ENCODE data around the gene MAP1LC3B.
"Not testable (repeated sequence)": the region's sequence is repeated elsewhere in the genome, so short reads cannot be mapped to it uniquely, and the experiment has no call there.

The MAP1LC3B gene

DNA sequence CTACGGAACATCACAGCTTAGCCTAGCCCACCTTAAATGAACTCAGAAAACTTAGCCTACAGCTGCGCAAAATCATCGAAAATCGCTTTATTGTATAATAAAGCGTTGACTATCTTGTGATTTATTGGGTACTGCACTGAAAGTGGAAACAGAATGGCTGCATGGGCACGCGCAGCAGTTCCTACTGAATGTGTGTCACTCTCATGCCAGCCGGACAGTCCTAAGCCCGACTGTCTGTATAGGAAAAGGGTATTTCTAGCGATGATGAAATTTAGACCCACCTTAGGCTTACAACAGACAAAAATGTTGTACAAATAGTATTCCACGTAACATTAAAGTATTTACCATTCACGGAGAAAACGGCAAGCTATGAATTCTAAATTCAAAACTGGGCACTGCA lies 17.8 kb upstream of the MAP1LC3B start:
- DNase-seq (ENCODE audit: low spot score) = no peak
- TF ChIP-seq, protein P1, sequence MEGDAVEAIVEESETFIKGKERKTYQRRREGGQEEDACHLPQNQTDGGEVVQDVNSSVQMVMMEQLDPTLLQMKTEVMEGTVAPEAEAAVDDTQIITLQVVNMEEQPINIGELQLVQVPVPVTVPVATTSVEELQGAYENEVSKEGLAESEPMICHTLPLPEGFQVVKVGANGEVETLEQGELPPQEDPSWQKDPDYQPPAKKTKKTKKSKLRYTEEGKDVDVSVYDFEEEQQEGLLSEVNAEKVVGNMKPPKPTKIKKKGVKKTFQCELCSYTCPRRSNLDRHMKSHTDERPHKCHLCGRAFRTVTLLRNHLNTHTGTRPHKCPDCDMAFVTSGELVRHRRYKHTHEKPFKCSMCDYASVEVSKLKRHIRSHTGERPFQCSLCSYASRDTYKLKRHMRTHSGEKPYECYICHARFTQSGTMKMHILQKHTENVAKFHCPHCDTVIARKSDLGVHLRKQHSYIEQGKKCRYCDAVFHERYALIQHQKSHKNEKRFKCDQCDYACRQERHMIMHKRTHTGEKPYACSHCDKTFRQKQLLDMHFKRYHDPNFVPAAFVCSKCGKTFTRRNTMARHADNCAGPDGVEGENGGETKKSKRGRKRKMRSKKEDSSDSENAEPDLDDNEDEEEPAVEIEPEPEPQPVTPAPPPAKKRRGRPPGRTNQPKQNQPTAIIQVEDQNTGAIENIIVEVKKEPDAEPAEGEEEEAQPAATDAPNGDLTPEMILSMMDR (IDR thresholded peaks at IDR 0.05; ENCODE audit: extremely low read depth, missing control alignments) = no peak

DNA sequence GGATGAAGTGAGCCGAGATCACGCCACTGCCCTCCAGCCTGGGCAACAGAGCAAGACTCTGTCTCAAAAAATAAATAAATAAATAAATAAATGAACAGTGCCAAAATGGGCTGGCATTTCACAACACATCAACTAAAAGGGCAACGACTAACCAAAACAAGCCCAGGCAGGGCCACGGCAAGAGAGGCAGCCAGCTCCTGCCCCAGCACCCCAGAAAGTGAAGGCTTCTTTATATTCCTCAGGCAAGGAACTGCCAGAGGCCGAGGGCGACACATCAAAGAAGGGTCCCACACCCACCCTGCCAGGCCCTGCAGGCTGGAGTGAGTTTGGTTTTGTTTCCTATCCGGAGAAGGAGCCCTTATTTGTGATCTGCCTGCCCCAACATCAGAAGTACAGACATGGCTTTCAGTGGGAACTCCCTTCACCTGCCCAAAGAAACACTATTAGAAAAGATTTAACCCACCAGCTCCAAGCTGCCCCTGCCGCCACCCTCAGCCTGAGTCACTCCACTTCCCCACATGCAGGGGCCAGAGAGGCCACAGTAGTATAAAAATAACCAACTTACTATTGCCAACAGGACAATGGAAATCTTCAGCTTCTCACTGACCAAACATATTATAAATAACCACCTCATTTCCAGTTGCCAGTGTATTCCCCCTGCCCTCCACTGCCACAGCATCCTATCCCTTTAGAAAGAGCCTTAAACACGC lies 16.6 kb upstream of the MAP1LC3B start:
- TF ChIP-seq, protein P1 (IDR thresholded peaks at IDR 0.05; ENCODE audit: extremely low read depth, missing control alignments) = no peak
- DNase-seq (ENCODE audit: low spot score) = no peak

DNA sequence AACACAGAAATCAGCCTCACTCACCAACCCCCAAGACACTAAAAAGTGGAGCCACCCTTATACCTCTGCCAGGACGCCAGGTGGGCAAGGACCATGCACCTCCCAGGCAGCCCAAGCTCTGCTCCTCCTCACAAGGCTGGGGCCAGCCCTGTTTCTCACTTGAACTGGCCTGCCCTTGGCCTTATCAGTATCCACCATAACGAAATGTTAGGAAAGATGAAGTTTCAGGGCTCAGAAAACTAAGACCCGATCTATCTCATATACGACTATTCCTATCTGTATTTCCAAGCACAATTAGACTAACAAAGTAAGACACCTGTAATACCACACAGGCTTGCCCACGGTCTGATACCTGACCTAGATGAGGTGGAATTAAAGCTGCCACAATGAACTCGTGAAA lies 15.5 kb upstream of the MAP1LC3B start:
- TF ChIP-seq, protein P1 (IDR thresholded peaks at IDR 0.05; ENCODE audit: extremely low read depth, missing control alignments) = no peak
- DNase-seq (ENCODE audit: low spot score) = no peak

DNA sequence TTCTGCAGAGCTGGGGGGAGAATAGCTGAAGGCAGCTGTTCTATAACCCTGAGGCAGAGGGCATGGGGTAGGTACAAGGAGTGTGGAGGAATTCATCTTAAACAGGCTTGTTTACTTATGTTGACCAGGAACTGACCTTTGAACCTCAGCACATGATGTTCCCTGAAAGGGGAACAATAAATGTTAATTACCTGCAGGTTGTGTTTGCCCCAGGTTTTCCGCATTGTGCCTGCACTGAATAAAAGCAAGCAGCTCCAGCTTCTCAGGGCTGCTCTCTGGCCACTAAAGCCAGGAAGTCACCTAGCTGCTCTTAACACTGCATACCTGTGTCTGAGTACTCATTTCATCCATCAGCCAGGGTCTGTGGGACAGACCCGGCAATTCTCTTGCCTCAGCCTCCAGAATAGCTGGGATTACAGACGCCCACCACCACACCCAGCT lies 12.8 kb upstream of the MAP1LC3B start:
- not testable (repeated sequence) for DNase-seq (ENCODE audit: low spot score)

DNA sequence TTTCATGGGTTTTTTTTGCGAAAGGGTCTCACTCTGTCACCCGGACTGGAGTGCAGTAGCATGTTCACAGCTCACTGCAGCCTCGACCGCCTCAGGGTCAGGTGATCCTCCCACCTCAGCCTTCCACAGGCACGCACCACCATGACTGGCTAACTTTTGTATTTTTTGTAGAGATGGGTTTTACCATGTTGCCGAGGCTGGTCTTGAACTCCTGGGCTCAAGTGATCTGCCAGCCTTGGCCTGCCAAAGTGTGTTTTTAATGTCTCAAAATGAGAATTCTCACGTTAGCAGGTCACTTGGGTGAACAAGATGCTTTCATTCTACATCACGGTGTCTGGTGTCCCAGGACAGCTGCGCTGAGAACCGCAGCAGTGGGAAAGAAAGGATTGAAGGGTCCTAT lies 11.7 kb upstream of the MAP1LC3B start:
- TF ChIP-seq, protein P1 (IDR thresholded peaks at IDR 0.05; ENCODE audit: extremely low read depth, missing control alignments) = no peak
- no peak for DNase-seq (ENCODE audit: low spot score)

DNA sequence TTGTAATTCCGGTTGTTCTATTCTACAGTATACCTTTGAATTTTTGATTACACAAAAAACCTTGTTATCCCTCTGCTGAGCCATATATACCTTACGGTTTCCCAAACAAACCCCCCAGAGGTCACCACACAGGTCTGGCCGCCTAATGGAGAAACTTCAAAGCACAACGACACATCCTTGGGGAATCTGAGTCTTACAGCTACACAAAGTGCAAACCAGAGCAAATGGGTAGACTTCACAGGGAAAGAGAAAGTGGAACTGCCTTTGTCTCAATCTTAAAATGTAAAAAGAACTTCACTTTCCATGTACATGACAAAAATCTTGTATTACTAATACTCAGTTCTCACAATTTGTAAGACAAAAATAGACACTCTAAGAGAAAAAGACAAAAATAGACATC lies 11.3 kb upstream of the MAP1LC3B start:
- peak; percentile 57 for DNase-seq (ENCODE audit: low spot score)
- TF ChIP-seq, protein P1 (IDR thresholded peaks at IDR 0.05; ENCODE audit: extremely low read depth, missing control alignments) = no peak

DNA sequence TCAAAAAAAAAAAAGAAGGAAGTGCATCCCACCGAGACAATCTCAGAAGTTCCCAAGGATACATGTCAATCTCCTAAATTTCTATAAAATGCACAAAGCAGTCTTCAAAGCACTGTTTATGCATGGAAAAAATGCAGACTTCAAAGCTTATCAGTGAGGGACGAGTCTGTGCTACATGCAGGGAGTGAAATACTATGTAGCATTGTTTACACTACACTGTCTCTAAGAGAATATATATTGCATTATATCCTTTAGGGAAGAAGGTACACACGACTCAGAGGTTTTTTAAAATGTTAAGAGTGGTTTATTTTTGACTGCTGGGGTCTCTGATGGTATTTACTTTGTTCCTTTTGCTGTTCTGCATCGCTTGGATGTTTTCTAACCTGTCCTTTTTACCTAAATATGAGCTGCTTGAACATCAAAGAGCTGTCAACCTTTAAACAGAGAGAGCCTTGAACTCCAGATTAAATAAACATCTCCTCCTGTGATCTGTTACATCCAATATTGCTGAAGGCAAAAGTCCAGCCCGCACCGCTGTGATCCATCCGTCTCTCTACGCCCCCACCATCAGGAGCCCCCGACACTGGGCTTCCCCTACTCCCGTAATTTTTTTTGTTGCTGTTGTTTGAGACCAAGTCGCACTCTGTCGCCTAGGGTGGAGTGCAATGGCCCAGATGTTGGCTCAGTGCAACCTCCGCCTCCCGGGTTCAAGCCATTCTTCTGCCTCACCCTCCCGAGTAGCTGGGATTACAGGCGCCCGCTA lies 9.9 kb upstream of the MAP1LC3B start:
- TF ChIP-seq, protein P1 (IDR thresholded peaks at IDR 0.05; ENCODE audit: extremely low read depth, missing control alignments) = no peak
- DNase-seq (ENCODE audit: low spot score) = no peak

Data from GM20000 (cell line).